Hematopoietic multipotent progenitor cell treated with erythropoietin and hydrocortisone succinate and interleukin-3 and kit ligand, for 17 days (in vitro differentiated cells): ENCODE measurements around the gene HINFP.
"Not testable (repeated sequence)": the region's sequence is repeated elsewhere in the genome, so short reads cannot be mapped to it uniquely, and the experiment has no call there.

Experiments used
- DNase-seq: peaks from one replicate; pipeline ENCODE4 v3.0.0-alpha.2; 2015; ENCODE audit warnings: low spot score

The HINFP gene

DNA sequence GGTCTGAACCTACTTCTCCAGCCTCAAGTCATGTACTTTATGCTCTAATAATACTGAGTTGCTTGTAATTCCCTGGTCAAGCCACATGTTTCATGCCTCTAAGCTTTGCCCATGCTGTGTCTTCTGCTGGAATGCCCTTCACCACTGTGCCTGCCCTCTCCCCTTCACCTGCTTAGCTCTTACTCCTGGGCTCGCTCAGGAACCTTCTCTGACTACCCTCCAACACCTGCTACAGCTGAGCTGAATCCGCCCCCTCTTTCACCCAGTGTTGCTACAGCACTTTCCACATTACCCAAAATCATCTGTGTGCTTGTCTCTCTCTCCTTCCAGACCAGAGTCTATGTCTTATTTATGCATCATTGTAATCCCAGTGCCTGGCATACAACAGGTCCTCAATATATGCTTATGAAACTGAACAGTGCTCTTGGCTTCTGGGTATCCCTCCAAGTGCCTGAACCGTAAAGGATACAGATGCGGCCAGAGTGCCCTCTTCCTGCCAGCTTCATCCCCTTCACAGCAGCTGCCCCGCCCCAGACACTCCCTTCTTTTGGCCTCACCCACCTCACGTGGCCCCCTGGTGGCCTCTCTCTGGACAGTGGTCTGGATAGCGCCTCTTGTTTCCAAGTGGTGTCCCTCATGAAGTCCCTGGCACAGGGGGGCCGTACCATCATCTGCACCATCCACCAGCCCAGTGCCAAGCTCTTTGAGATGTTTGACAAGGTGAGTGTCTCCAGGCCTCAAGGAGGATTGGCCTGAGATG, 34.5 kb downstream of the HINFP start:
- DNase-seq: peak; percentile 63

DNA sequence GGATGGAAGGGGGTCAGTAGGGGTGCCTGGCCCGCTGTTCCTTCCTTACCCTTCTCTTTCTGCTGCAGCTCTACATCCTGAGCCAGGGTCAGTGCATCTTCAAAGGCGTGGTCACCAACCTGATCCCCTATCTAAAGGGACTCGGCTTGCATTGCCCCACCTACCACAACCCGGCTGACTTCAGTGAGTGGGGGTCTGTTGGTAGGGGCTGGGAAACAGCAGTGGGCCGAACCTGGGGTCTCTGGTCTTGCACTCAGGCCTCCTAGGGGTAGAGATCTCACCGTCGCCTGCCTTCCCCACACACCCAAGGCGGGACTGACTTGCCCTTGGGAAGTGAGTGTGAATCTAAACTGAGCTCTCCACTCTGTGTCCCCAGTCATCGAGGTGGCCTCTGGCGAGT, 35.1 kb downstream of the HINFP start:
- no peak for DNase-seq

GRCh38 chr11:119157063-119157462, 35.7 kb downstream of the HINFP start:
- no peak for DNase-seq

- DNase-seq: no peak
Observed at GRCh38 chr11:119158467-119158866, 37.1 kb downstream of the HINFP start.

GRCh38 chr11:119160151-119160550, 38.8 kb downstream of the HINFP start:
- no peak for DNase-seq

- DNase-seq: no peak
Observed at GRCh38 chr11:119161871-119162270, 40.5 kb downstream of the HINFP start.

GRCh38 chr11:119166368-119167076, 45.1 kb downstream of the HINFP start:
- DNase-seq: no peak

DNA sequence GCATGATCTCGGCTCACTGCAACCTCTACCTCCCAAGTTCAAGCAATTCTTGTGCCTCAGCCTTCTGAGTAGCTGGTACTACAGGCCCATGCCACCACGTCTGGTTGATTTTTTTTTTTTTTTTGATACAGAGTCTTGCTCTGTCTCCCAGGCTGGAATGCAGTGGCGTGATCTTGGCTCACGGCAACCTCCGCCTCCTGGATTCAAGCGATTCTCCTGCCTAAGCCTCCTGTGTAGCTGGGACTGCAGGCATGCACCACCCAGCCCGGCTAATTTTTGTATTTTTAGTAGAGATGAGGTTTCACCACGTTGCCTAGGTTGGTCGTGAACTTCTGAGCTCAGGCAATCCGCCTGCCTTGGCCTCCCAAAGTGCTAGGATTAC, 45.7 kb downstream of the HINFP start:
- not testable (repeated sequence) for DNase-seq

DNA sequence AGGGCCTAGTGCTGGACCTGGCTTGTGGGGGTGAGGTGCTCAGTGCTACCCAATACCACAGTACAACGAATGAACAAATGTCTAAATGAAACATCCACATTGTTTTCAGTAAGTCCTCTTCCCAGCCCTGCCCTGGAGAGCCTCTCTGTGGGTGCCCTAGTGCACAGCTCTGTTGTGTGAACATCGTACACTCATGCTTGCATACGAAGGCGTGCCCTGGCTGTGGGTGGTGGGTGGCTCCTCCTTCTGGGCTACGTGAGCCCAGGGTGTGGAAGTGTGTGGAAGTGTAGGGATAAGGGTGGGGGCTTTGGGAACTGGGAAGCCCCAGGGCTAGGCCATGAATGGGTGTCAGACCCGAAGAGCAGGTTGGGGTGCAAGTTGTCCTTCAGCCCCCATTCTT, 46.6 kb downstream of the HINFP start:
- no peak for DNase-seq

DNA sequence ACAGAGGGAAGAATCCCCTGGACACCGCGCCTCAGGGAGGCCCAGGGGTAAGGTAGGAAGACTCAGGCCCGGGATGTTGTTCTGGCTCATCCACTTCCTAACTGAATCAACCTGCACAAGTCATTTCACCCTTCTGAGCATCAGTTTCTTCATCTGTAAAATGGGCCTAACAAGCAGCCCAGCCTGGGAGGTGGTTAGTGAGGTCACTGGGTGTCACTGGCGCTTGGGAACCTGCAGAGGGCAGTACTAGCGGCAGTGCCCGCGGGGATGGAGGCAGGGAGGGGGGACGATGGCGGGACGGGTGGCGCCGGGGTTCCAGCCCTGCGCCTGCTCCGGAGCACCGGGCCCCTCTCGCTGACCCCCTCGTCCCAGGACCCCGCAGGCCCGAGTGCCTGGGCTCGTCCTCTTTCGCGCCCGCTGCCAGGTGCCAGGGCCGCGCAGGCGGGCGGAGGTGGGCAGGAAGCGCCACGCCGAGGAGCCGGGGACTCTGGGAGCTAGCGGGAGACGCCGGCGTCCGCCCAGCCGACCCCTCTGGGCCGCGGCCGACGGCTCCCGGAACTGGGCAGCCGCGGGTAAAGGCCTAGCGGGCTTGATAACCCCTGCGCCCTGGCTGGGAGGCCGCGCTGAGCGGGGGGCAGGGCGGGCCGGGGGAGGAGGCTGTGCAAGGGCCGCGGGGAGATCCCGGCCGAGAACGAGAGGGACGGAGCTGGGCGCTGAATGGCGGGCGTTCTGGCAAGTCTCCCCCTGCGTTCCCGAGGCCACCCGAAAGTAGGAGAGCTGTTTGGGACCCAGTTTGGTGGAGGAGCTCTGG, 47.3 kb downstream of the HINFP start, which contains the start of gene NLRX1:
Gene NLRX1 (plus strand): TSS at position 255 of the 811 bp plus-strand sequence. CDS start 2,679 bp downstream, outside the sequence.
- peak; percentile 77 for DNase-seq

DNA sequence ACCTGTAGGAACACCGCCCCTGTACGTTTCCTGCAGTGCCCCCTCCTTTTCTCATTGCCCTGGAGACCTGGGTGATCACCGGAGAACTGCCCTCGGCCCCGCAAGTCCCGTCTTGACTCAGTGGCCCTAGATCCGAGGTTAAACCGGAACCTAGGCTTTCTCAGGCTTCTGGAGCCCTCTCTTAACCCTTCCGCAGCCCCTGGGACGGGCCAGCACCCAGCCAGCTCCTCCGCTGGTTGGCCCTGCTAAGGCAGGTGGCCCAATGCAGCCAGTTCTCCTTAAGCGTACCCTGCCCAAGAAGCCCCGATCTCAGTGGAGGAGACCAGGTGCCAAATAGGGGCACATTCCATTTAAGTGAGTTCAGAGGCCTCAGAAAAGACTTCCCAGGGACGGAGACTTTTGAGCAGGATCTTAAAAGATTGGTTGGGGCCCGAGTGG, 47.9 kb downstream of the HINFP start:
- no peak for DNase-seq

GRCh38 chr11:119172513-119172912, 51.1 kb downstream of the HINFP start:
- no peak for DNase-seq

DNA sequence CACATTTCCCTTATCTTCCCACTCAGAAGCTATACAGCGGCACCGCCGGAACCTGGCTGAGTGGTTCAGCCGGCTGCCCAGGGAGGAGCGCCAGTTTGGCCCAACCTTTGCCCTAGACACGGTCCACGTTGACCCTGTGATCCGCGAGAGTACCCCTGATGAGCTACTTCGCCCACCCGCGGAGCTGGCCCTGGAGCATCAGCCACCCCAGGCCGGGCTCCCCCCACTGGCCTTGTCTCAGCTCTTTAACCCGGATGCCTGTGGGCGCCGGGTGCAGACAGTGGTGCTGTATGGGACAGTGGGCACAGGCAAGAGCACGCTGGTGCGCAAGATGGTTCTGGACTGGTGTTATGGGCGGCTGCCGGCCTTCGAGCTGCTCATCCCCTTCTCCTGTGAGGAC, 52.1 kb downstream of the HINFP start:
- no peak for DNase-seq

DNA sequence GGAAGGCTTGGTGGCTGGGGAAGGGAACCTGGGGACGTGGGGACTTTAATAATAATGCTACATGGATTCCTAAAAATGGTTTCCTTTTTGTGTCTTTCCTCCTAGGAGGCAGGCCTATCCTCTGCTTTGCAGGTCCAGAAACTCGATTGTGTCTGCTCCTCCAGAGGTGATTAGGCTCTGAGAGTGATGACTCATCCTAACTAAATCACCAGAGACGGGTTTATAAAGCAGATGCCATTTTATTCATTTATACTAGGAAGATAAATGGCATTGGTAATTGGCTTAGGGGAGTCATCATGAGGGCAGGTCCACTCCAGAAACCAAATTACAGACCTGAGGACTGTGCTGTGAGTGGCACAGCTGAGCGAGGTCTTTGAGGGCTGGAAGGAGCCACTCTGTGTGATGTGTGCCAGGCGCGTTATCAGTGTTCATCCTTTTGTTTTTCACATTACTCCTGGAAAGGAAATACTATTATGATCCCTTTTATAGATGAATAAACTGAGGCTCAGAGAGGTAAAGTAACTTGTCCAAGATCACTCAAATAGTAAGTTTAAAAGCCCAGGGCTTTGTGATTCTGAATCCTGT, 54.2 kb downstream of the HINFP start:
- no peak for DNase-seq

GRCh38 chr11:119178166-119178680, 56.8 kb downstream of the HINFP start:
- DNase-seq: no peak

DNA sequence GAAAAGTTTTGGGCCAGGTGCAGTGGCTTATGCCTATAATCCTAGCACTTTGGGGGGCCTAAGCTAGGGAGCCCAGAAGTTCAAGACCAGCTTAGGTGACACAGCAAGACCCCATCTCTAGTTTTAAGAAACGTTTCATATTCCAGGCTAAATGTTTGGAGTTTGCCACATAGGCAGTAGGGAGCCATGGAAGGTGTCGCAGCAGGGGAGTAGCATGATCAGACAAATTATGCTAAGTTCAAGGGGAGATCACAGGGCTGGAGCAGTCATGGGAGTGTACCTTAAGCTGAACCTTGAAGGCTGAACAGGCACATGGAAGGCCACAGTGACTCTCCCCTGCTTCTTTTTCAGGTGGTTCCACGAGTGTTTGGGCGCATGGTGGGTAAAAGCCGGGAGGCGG, 58.0 kb downstream of the HINFP start:
- DNase-seq: no peak

- no peak for DNase-seq
Observed at GRCh38 chr11:119179983-119180382, 58.6 kb downstream of the HINFP start.

- no peak for DNase-seq
Observed at GRCh38 chr11:119180729-119181676, 59.6 kb downstream of the HINFP start.

- no peak for DNase-seq
Observed at GRCh38 chr11:119181677-119182412, 60.5 kb downstream of the HINFP start.

GRCh38 chr11:119184399-119184798, 63.0 kb downstream of the HINFP start:
- DNase-seq: not testable (repeated sequence)
